Measurements from ENCODE around the gene MB21D2. TPM values are rescaled to one million over a fixed set of nuclear protein-coding genes. Genes with fewer than 3 reads are reported as not detected.

MB21D2 gene
- polyA plus RNA-seq, 1 donor (not counting 4 experiments of a cell fraction or from before 2014, with no cell fraction given) = 9.0 TPM

DNA sequence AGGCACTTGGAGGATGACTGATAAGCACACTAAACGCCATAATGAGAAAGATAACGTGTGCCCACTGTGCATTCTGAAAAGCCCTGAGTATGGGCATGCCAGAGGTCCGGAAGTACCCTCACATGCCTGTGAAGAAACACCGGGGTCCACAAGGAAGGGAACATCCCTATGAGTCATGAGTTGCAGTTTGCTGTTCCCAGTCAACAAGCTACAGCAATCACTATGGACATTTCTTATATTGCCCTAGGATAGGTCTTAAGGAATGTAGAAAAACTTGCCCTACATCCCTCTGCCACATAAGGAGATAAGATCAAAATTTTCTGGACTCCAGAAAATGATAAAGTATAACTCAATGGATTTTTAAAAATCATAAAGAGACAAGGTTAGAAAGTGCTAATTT is 9.9 kb downstream of the MB21D2 start:
- H3K4me1 ChIP-seq (ENCODE audit: control insufficient read depth, extremely low read depth, insufficient read depth, low read length) = peaks cover 20% of the 10 kb centered on the region
- peaks cover 73% of the 10 kb centered on the region for H3K79me2 ChIP-seq (ENCODE audit: control insufficient read depth, insufficient read depth, low read length)
- H3K4me3 ChIP-seq (ENCODE audit: control insufficient read depth in 2 of 3, extremely low read depth in 1 of 3, insufficient read depth in 2 of 3, low read depth in 1 of 3, low read length in 3 of 3) = no peak overlapping the region
- peaks cover 2% of the 10 kb centered on the region for H3K9me3 ChIP-seq (ENCODE audit: control insufficient read depth, low read depth, low read length)
- peak; percentile 63 for FAIRE-seq
- TF ChIP-seq, protein P1, sequence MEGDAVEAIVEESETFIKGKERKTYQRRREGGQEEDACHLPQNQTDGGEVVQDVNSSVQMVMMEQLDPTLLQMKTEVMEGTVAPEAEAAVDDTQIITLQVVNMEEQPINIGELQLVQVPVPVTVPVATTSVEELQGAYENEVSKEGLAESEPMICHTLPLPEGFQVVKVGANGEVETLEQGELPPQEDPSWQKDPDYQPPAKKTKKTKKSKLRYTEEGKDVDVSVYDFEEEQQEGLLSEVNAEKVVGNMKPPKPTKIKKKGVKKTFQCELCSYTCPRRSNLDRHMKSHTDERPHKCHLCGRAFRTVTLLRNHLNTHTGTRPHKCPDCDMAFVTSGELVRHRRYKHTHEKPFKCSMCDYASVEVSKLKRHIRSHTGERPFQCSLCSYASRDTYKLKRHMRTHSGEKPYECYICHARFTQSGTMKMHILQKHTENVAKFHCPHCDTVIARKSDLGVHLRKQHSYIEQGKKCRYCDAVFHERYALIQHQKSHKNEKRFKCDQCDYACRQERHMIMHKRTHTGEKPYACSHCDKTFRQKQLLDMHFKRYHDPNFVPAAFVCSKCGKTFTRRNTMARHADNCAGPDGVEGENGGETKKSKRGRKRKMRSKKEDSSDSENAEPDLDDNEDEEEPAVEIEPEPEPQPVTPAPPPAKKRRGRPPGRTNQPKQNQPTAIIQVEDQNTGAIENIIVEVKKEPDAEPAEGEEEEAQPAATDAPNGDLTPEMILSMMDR (optimal IDR thresholded peaks at IDR 0.05 in 1 of 3, IDR thresholded peaks at IDR 0.05 in 1 of 3, conservative IDR thresholded peaks at IDR 0.05 in 1 of 3; ENCODE audit: extremely low read depth in 1 of 3, insufficient read depth in 2 of 3, low read length in 3 of 3) = no peak
- no peak for TF ChIP-seq EZH2 (IDR thresholded peaks at IDR 0.05; ENCODE audit: low read length)
- peak overlapping the region; percentile 65 for H3K4me2 ChIP-seq (ENCODE audit: control insufficient read depth, extremely low read depth, insufficient read depth, low read depth, low read length)
- H3K27me3 ChIP-seq (ENCODE audit: control insufficient read depth, extremely low read depth, insufficient read depth, low read length) = no peaks in the 10 kb centered on the region
- peaks cover 0 to 9% of the 10 kb centered on the region in 2 experiments for H3K36me3 ChIP-seq (ENCODE audit: control insufficient read depth in 2 of 2, extremely low read depth in 1 of 2, insufficient read depth in 2 of 2, low read length in 2 of 2)
- H3K9ac ChIP-seq (ENCODE audit: control insufficient read depth, extremely low read depth, insufficient read depth, low read length) = no peak overlapping the region
- H2AFZ ChIP-seq (ENCODE audit: control insufficient read depth, low read length) = no peak overlapping the region
- H4K20me1 ChIP-seq (ENCODE audit: control insufficient read depth, extremely low read depth, insufficient read depth, low read length) = no peaks in the 10 kb centered on the region
- peak overlapping the region; percentile 49 for H3K27ac ChIP-seq (ENCODE audit: control insufficient read depth, insufficient read depth, low read length)
- DNase-seq (ENCODE audit: low read depth, low spot score) = no peak
- H3K9me1 ChIP-seq (ENCODE audit: control insufficient read depth, extremely low read depth, insufficient read depth, low read length) = peaks cover 2% of the 10 kb centered on the region
- dilution Hi-C loops (cut with MboI; ENCODE audit: extremely low pct_ligation_motif_present, low sequenced_read_pairs) = no loop called here

DNA sequence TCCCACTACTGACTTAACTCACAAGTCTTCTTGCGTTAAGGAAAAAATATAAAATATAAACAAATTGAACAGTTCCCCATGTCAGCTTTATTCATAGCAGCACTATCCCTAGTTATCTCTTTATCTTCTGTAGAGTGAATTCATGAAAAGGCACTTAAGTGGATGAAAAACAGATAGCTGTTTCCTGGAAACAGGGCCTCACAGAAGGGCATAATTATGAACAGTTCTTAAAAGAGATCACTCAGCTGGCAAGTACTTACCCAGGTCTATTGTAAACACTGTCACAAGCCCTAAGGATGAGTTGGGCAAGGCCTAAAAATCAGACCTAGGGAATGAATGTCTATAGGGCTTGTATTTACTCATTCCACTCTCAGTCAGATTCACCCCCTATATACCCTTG is 10.7 kb downstream of the MB21D2 start:
- peaks cover 28% of the 10 kb centered on the region for H3K4me1 ChIP-seq (ENCODE audit: control insufficient read depth, extremely low read depth, insufficient read depth, low read length)
- TF ChIP-seq, protein P1 (optimal IDR thresholded peaks at IDR 0.05 in 1 of 3, IDR thresholded peaks at IDR 0.05 in 1 of 3, conservative IDR thresholded peaks at IDR 0.05 in 1 of 3; ENCODE audit: extremely low read depth in 1 of 3, insufficient read depth in 2 of 3, low read length in 3 of 3) = no peak
- no peak for TF ChIP-seq EZH2 (IDR thresholded peaks at IDR 0.05; ENCODE audit: low read length)
- H4K20me1 ChIP-seq (ENCODE audit: control insufficient read depth, extremely low read depth, insufficient read depth, low read length) = no peaks in the 10 kb centered on the region
- no peaks in the 10 kb centered on the region for H3K27me3 ChIP-seq (ENCODE audit: control insufficient read depth, extremely low read depth, insufficient read depth, low read length)
- no peak overlapping the region for H3K4me2 ChIP-seq (ENCODE audit: control insufficient read depth, extremely low read depth, insufficient read depth, low read depth, low read length)
- H3K9me3 ChIP-seq (ENCODE audit: control insufficient read depth, low read depth, low read length) = peaks cover 2% of the 10 kb centered on the region
- peak overlapping the region; percentile 49 for H3K27ac ChIP-seq (ENCODE audit: control insufficient read depth, insufficient read depth, low read length)
- peaks cover 2% of the 10 kb centered on the region for H3K9me1 ChIP-seq (ENCODE audit: control insufficient read depth, extremely low read depth, insufficient read depth, low read length)
- no peak overlapping the region for H2AFZ ChIP-seq (ENCODE audit: control insufficient read depth, low read length)
- peaks cover 73% of the 10 kb centered on the region for H3K79me2 ChIP-seq (ENCODE audit: control insufficient read depth, insufficient read depth, low read length)
- FAIRE-seq (no peak), DNase-seq (ENCODE audit: low read depth, low spot score) (no peak)
- H3K36me3 ChIP-seq (ENCODE audit: control insufficient read depth in 2 of 2, extremely low read depth in 1 of 2, insufficient read depth in 2 of 2, low read length in 2 of 2) = peaks cover 0 to 9% of the 10 kb centered on the region in 2 experiments
- dilution Hi-C loops (cut with MboI; ENCODE audit: extremely low pct_ligation_motif_present, low sequenced_read_pairs) = no loop called here
- H3K4me3 ChIP-seq (ENCODE audit: control insufficient read depth in 2 of 3, extremely low read depth in 1 of 3, insufficient read depth in 2 of 3, low read depth in 1 of 3, low read length in 3 of 3) = no peak overlapping the region
- H3K9ac ChIP-seq (ENCODE audit: control insufficient read depth, extremely low read depth, insufficient read depth, low read length) = no peak overlapping the region
